NCI-H2029 (cell line): Measurements from ENCODE around the gene OR13C8.
"Not testable (repeated sequence)": the region's sequence is repeated elsewhere in the genome, so short reads cannot be mapped to it uniquely, and the experiment has no call there.

Experiments used
- DNase-seq: peaks from one replicate; lab custom pipeline; 2025; lab: John Stamatoyannopoulos, UW

Gene OR13C8, protein sequence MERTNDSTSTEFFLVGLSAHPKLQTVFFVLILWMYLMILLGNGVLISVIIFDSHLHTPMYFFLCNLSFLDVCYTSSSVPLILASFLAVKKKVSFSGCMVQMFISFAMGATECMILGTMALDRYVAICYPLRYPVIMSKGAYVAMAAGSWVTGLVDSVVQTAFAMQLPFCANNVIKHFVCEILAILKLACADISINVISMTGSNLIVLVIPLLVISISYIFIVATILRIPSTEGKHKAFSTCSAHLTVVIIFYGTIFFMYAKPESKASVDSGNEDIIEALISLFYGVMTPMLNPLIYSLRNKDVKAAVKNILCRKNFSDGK

DNA sequence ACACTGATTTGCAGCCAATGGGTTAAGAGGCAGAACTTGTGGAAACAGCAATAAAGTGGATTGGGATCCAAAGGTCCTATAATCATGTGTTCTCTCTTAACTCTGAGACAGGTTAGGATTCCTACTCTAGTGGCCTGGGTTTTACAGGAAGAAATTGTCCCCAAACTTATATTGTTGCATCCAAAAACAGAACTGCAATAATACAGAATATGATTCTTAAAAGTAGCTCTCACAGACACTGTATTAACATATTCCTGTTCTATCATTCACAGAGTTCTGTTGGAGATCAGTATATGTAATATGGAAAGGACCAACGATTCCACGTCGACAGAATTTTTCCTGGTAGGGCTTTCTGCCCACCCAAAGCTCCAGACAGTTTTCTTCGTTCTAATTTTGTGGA lies at the start of gene OR13C8:
OR13C8 (plus strand) TSS at position 301 of the 400 bp plus-strand sequence; CDS start at position 301, 0 bp downstream.
- no peak for DNase-seq

DNA sequence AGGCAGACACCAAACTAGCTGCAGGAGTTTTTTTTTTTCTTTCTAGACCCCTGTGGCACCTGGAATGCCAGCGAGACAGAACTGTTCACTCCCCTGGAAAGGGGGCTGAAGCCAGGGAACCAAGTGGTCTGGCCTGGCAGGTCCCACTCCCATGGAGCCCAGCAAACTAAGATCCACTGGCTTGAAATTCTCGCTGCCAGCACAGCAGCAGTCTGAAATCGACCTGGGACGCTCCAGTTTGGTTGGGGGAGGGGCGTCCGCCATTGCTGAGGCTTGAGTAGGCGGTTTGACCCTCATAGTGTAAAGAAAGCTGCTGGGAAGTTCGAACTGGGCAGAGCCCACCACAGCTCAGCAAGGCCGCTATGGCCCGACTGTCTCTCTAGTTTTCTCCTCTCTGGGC lies 48.7 kb upstream of the OR13C8 start:
- not testable (repeated sequence) for DNase-seq

DNA sequence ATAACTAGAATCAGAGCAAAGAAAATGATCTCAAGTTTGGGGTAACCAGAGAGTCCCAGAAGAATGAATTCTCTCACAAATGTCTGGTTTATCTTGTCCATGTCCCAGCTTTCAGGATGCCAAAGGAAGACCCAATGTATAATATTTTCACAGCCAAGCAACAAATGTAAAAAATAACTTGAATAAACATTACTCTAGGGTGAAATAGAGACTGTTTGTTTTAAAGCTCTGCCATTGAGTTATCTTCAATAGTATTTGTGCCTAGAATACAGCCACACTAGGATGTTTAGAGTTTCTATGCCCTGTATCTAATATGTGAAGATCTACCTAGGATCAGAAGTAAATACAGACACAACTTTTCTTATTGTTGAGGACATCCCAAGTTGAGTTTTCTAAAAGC lies 41.9 kb upstream of the OR13C8 start, which contains the start of gene OR13C4:
OR13C4 (minus strand) TSS at position 101 of the 400 bp plus-strand sequence; CDS start at position 101, 0 bp downstream.
- DNase-seq: no peak

DNA sequence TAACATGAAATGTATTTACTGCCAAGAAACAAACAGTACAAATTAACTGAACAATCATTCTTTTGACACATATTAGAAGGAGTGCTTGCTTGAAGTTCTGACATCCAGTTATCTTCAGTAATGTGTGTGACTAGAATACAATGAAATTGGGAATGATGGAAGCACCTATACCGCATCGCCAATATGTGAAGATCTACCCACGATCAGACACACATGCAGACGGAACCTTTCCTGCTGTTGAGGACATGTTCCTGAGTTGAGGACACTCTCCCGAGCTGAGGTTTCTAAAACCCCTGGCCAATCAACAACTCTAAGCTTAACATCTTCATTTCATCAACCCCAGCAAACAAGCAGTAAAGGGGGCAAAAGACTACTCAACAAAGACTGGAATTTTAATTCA lies 32.2 kb upstream of the OR13C8 start, which contains the start of gene OR13C3:
OR13C3 (minus strand) TSS at position 101 of the 400 bp plus-strand sequence. CDS start 133 bp downstream, outside the sequence.
- no peak for DNase-seq

DNA sequence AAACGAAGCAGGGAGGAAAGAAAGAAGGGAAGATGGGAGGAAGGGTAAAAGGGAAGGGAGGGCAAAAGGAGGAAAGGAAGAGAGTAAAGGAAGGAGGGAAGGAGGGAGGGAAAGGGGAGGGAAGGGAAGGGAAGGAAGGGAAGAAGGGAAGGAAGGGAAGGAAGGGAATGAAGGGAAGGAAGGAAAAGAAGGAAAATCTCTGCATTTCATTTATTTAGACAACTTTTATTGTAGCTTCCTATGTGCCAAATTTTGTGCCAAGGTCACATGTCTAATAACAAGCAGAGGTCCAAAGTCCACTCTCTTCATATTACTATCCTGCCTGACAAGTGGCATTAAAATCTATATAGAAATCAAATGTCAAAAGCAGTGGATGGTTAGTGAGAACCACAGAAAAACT lies 29.7 kb upstream of the OR13C8 start:
- DNase-seq: no peak

DNA sequence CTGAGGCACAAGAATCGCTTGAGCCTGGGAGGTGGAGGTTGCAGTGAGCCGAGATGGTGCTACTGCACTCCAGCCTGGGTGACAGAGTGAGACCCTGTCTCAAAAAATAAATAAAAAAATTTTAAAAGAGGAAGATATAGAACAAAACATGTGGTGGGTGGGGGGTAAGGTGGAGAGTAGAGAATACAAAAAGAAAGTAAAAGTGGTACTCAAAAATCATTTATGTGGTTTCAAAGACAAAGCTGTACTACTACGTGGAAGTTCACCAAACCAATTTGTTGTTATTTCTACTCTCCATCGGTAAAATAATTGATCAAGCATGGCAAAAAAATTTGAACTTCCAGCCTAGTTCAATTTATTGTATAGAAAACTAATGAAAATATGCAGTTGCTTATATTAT lies 24.3 kb upstream of the OR13C8 start:
- DNase-seq: no peak

DNA sequence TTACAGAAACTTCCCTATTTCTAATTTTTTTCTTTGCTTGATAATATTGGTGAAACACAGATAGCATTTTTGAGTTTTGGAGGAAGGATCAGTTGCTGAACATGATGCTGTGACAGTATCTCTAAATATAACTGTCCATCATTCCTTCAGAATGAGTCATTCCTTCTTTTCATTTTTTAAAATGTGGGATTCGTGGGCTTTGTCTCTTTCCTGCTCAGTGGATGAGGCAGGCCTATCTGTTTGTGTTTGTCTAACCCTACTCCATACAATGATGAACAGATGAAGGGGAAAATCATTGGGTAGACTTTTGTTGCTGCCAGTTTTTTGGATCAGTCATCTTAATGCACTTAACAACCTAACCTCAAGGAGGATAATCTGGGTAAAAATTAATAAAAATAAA lies 15.7 kb upstream of the OR13C8 start:
- DNase-seq: no peak

DNA sequence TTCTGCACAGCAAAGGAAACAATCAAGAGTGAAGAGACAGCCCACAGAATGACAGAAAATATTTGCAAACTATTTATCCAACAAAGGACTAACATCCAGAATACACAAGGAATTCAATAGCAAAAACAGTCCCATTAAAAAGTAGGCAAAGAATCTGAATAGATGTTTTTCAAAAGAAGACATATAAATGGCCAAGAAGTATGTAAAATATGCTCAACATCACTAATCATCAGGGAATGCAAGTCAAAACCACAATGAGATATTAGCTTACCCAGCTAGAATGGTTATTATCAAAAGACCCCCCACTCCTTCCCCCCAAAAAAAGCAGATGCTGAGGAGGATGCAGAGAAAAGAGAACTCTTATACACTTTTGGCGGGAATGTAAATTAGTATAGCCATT lies 13.4 kb upstream of the OR13C8 start:
- DNase-seq: no peak

DNA sequence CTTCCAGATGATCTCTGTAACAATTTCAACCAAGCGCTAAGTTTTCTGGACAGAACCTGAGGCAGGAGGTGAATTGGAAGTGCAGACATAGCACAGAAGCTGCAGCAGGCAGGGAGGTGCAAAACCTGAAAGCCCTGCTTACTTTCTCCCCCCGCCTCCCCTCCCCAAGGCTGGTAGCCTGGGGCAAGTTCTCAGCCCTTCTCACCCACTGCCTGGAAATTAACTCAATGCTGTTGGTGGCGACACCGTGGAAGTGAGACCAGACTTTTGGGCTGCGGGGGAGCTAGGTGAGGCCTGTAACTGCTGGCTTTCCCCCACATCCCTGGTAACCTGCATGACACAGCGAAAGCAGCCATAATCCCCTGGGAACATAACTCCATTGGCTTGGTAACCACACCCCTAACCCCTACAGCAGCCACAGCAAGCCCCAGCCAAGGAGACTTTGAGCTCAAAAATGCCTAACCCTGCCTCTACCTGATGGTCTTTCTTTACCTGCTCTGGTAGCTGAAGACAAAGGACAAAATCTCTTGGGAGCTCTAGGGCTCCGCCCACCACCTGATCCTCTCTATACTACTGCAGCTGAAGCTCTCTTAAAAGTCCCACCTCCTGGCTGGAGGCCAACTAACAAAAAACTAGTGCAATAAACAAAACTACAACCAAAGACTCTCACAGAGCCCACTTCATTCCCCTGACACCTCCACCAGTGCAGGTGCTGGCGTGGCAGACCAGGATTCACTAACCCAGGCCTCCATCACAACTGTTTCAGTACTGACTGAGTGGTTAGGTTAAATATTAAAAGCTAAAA lies 11.9 kb upstream of the OR13C8 start:
- no peak for DNase-seq

DNA sequence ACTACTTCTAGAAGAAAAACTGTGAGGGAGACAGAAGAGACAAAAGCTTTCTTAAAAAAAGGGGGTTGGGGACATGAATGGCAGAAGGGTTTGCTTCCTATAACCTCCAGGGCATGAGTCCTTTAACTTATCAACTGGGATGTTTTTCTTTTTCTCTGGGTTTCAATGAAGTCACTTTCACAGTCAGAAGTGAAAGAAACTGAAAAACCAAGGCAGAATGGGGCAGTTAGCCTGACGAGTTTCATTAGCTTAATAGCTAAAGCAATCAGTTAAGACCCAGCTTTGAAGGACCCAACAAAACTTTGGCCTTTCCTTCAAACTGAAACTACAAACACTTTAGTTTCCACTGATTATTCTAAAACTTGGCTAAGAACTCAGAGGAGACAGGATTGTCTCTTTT lies 4.6 kb upstream of the OR13C8 start:
- DNase-seq: no peak

DNA sequence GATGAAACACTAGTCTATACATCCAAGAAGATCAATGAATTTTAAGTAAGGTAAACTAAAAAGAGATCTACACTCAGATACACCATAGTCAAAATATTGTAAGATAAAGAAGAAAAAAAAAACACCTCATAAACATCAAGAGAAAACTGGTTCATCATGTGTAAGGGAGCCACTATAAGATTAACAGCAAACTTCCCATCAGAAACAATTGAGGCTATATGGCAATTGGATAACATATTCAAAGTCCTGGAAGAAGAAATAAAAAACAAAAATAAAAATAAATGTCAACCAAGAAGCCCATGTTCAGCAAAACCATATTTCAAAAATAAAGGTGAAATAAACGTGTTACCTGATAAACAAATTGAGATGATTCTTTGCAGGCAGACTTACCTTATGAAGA lies 3.6 kb downstream of the OR13C8 start:
- no peak for DNase-seq

DNA sequence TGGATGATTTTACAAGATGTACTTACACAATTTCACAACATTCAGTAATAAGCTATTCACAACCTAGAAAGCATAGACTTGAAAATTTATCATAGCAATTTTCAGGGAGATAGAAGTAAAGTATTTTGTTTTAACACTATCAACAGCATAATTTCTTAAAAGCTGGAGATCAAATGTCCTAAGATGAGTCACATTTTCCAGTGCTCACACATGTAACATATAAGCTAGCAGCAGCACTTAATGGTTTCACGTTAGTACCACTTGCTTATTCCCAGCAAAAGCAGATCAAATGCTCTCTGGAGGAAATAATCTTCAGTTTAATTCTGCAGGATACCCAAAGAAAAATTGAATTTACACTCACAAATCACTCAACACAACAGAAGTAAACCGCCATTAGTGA lies 6.5 kb downstream of the OR13C8 start:
- no peak for DNase-seq

DNA sequence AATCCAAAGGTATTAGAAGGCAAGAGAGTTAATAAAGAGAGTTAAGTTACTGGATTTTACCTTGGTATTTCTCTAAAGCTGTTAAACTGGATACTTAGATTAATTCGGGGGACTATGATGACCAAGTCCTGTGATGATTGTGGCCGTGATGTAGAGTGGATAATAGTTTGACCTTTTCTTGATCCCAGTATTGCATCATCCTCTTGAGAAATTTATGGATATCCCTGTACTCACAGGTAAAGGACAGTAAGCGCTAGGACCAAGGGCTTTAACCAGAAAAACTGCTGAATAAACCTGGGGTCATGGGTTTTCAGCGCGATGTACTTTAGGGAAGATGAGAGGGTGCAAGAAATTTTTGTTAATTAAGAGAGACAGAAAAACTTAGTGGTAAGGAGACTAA lies 8.3 kb downstream of the OR13C8 start:
- no peak for DNase-seq

DNA sequence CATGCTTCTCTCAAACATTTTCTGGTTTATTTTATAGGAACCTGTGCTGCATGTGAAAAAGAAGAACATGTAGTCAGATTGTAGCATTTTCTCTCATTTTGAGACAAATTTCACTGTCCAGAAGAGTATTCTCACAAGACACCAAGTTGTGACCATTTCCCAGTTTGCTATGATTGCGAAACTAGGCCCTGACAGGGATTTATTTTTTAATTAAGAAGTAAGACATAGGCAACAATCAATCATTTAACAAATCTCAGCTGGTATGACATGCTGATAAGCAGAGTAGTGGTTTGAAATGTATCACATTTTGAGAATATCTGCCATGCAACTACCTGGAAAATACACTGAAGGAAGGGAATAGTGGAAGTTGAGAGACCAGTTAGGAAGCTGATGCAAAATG lies 11.6 kb downstream of the OR13C8 start:
- DNase-seq: no peak

DNA sequence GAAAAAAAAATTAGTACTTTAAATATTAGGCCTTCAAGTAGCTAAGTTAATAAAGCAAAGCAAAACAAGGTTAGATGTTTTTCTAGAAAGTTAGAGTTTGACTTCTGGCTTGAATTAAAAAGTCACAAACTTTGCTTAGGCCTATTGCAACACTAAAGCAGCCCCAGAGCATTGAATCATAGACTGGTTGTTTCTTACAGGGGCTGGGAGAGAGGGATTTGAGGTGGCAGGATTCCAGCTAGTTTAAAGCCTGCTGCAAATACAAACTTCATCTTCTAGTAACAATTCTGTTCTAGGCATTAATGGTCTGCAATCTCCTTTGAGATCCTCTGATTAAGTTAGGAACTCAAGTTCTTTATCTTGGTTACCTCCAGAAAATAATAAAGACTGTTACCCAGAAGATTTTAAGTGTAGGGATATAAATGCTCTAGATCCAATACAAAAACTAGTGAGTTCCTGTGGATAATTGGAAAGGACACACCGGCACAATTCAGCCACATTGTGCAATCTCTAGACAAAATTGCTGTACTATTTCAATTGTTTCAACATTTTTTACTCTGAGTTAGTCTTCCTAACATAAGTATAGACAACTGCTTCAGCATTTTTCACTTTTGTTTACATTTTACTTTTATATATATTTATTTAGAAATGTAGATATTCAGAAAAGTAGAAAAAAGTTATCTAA lies 17.7 kb downstream of the OR13C8 start:
- no peak for DNase-seq

DNA sequence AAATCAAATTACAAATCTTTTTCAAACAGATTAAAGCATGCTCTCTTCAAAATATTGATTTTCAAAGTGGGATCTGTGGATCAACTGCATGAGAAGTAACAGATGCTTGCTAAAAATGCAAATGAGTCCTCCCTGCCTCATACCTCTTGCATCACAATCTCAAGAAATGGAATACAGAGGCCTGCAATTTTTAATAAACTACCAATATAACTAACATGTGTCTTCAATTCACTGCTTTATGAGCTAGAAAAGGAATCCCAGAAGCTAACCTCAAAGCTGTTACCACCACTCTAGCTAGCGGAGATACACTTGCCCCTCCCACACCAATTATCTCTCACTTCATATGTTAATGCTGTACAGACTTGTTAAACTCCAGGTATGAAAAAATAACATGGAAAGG lies 20.7 kb downstream of the OR13C8 start:
- DNase-seq: no peak

DNA sequence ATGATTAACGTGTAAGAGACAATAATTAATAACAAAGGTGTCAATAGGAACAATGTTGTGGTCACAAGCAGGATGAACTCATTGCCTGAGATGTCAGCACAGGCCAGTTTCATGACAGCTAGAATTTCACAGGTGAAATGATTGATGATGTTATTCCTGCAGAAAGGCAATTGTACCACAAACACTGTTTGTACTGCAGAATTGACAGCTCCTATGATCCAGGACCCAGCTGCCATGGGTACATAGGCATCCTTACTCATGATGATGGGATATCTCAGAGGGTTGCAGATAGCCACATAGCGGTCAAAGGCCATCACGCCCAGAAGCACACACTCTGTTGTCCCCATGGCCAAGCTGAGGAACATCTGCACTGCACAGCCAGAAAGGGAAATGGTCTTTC lies 29.8 kb downstream of the OR13C8 start:
- DNase-seq: not testable (repeated sequence)

DNA sequence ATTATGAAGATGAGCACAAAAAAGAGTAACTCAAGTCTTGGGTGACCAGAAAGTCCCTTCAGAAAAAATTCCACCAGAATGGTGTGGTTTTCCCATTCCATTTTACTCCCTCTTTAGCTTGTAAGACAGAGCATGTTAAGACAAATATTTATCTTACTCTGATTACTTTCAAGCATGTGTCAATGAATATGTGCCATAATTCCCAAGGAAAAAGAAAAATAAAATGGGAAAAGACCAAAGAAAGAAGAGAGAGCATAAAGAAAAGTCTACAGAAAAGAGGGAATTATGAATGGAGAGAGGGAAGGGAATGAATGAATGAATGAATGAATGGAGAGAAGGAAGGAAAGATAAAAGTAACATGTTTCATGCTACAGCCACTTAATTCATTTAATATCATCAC lies 30.3 kb downstream of the OR13C8 start, which contains the start of gene OR13C5:
OR13C5 (minus strand) TSS at position 101 of the 400 bp plus-strand sequence; CDS start at position 101, 0 bp downstream.
- DNase-seq: not testable (repeated sequence)

DNA sequence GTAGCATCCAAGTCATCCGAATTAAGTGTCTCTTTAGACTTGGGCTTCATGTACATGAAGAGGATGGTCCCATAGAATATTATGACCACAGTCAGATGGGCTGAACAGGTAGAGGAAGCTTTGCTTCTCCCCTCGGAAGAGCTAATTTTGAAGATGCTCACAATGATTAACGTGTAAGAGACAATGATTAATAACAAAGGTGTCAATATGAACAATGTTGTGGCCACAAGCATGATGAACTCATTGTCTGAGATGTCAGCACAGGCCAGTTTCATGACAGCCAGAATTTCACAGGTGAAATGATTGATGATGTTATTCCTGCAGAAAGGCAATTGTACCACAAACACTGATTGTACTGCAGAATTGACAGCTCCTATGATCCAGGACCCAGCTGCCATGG lies 35.8 kb downstream of the OR13C8 start:
- DNase-seq: no peak

DNA sequence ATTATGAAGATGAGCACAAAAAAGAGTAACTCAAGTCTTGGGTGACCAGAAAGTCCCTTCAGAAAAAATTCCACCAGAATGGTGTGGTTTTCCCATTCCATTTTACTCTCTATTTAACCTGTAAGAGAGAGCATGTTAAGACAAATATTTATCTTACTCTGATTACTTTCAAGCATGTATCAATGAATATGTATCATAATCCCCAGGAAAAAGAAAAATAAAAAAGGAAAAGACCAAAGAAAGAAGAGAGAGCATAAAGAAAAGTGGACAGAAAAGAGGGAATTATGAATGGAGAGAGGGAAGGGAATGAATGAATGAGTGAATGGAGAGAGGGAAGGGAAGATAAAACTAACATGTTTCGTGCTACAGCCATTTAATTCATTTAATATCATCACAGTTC lies 36.6 kb downstream of the OR13C8 start, which contains the start of gene OR13C2:
OR13C2 (minus strand) TSS at position 101 of the 400 bp plus-strand sequence; CDS start at position 101, 0 bp downstream.
- not testable (repeated sequence) for DNase-seq

DNA sequence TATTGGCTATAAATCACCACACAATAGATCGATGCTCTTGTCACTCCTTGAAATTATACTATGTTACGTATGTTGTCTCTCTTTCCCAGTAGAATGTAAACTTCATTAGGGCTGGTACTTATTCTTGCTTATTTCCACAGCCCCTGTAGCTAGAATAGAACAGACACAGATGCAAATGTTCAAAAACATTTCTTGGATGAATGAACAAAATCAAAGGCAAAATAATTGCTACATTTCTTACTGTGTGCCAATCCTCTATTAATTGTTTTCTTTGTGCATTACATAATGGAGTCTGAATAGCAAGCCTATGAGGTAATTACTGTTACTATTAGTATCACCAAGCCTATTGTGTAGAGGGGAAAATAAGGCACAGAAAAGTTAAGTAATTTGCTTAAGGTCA lies 37.2 kb downstream of the OR13C8 start:
- no peak for DNase-seq

DNA sequence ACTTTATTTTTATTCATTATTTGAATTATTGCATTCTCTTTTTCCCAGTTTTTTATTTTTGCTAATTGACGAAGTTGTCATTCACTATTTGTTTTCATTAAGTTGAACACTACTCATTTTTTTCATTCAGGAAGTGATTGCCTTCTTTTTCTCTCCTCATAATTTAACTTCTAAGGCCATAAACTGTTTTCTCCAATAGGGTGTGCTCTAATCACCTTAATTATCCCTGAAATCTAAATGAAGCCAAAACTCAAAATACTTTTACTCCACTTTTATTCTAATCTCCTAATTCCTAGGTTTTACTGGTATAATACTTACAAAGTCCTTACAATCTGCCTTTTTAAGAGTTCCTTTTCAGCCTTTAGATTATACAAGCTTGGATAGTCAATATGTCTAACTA lies 39.4 kb downstream of the OR13C8 start:
- no peak for DNase-seq
